K562 (cell line): ENCODE results near the gene TBC1D16. TPM values are rescaled to one million over a fixed set of nuclear protein-coding genes. Genes with fewer than 3 reads are reported as not detected.

Source experiments
- ATAC-seq: fragments of 200-7000 bp; cut with Tn5 transposase; 3 replicates; pipeline ENCODE4 v1.9.1; 2020; ENCODE audit warnings: moderate library complexity
- BruUV-seq: library from RNA; stranded (reverse); fragments of 400-500 nt; replicated peaks from 2 replicates; lab custom pipeline; 2021; lab: Mats Ljungman, UMichigan
- CTCF ChIA-PET: fragments of 300-600 bp; formaldehyde crosslinking; extraction: SDS; loops from one replicate; lab custom pipeline; 2021; ENCODE audit warnings: low intra/inter-chr PET ratio; lab: Yijun Ruan, JAX
- POLR2A ChIA-PET: fragments of 300-600, 350-650 bp; sonication (Branson Sonifier 250); formaldehyde crosslinking; extraction: SDS; loops from one replicate; lab custom pipeline; 2021; ENCODE audit warnings: antibody characterized with exemption, inconsistent platforms; lab: Yijun Ruan, JAX
- DNase-seq, 4 experiments: peaks; one replicate each; pipeline versions ENCODE4 v3.0.0 to v3.0.0-alpha.2; 2011 to 2018; ENCODE audit warnings: low spot score in 3 of 4, mixed read lengths in 3 of 4; ENCODE audit errors: extremely low read depth in 1 of 4
- FAIRE-seq: peaks from 2 replicates; lab custom pipeline; 2011; peaks lifted over from hg19 to GRCh38; lab: Jason Lieb, UNC
- H2AFZ ChIP-seq: 2 replicates; pipeline ENCODE4 v1.6.0; 2011; ENCODE audit warnings: low read depth, low read length, control low read depth, inconsistent platforms
- H3K27ac ChIP-seq: fragments of 200-600 bp; 3 replicates; pipeline ENCODE4 v1.8.0; 2011; ENCODE audit warnings: low read depth, mild to moderate bottlenecking, control low read depth, inconsistent platforms, low read length, moderate library complexity, mixed read lengths; ENCODE audit errors: extremely low read depth
- H3K27me3 ChIP-seq, 2 experiments: fragments of 300-600 bp in 1 of 2; 2 replicates in 1 of 2; 3 replicates in 1 of 2; pipeline versions ENCODE4 v1.6.0 to v1.8.0; 2011; ENCODE audit warnings: inconsistent platforms in 2 of 2, low read length in 2 of 2, mild to moderate bottlenecking in 1 of 2, mixed read lengths in 1 of 2, moderate library complexity in 1 of 2; ENCODE audit not compliant: control insufficient read depth in 2 of 2, insufficient read depth in 2 of 2
- H3K36me3 ChIP-seq: fragments of 300-600 bp; 3 replicates; pipeline ENCODE4 v1.8.0; 2011; ENCODE audit warnings: mild to moderate bottlenecking, low read length, inconsistent platforms; ENCODE audit not compliant: control insufficient read depth, insufficient read depth
- H3K4me1 ChIP-seq, 2 experiments: fragments of 200-600 bp in 1 of 2; replicated peaks in 1 of 2; 2 replicates in 1 of 2; 3 replicates in 1 of 2; pipeline versions ENCODE4 v1.5.1 to v1.8.0; 2011; ENCODE audit warnings: inconsistent platforms in 2 of 2, low read length in 2 of 2, mild to moderate bottlenecking in 1 of 2, mixed read lengths in 1 of 2, moderate library complexity in 1 of 2; ENCODE audit not compliant: control insufficient read depth in 2 of 2, insufficient read depth in 2 of 2
- H3K4me2 ChIP-seq: 2 replicates; pipeline ENCODE4 v1.6.1; 2011; ENCODE audit warnings: low read length, control low read depth, inconsistent platforms, mixed read lengths; ENCODE audit not compliant: insufficient read depth
- H3K4me3 ChIP-seq: fragments of 200-600 bp; sonication (generic), shearing (Covaris generic); 2 replicates; pipeline ENCODE4 v1.5.1; 2016; ENCODE audit warnings: control low read depth, inconsistent platforms
- H3K79me2 ChIP-seq: fragments of 200-600 bp; 3 replicates; pipeline ENCODE4 v1.8.0; 2011; ENCODE audit warnings: low read length, inconsistent platforms; ENCODE audit not compliant: control insufficient read depth, insufficient read depth
- H3K9ac ChIP-seq, 2 experiments: 2 replicates each; pipeline versions ENCODE4 v1.6.0 to v1.6.1; 2011; ENCODE audit warnings: low read depth in 2 of 2, low read length in 2 of 2, control low read depth in 1 of 2, inconsistent platforms in 1 of 2, mild to moderate bottlenecking in 1 of 2, mixed read lengths in 1 of 2; ENCODE audit not compliant: insufficient read depth in 1 of 2
- H3K9me1 ChIP-seq: one replicate; pipeline ENCODE4 v1.6.0; 2011; ENCODE audit warnings: inconsistent platforms, mild to moderate bottlenecking, low read length, moderate library complexity; ENCODE audit not compliant: control insufficient read depth, insufficient read depth
- H3K9me3 ChIP-seq: replicated peaks from 2 replicates; pipeline ENCODE4 v1.5.1; 2011; ENCODE audit warnings: low read depth, low read length, inconsistent platforms; ENCODE audit not compliant: control insufficient read depth, insufficient read depth
- H4K20me1 ChIP-seq: replicated peaks from 2 replicates; pipeline ENCODE4 v1.6.1; 2011; ENCODE audit warnings: low read length, inconsistent platforms, mixed read lengths; ENCODE audit not compliant: control insufficient read depth, insufficient read depth
- CXXC5 ChIP-seq: fragments of 250-450 bp; sonication (Bioruptor Pico); IDR thresholded peaks from 2 replicates; pipeline ENCODE4 v1.8.0; 2022; ENCODE audit warnings: inconsistent platforms, mild to moderate bottlenecking, moderate library complexity
- DDX20 ChIP-seq: fragments of 450-650 bp; IDR thresholded peaks from 2 replicates; pipeline ENCODE4 v1.6.1; 2016; ENCODE audit warnings: missing genetic modification characterization, low read depth, mild to moderate bottlenecking, missing compliant biosample characterization, moderate library complexity
- DEAF1 ChIP-seq: fragments of 450-650 bp; formaldehyde crosslinking; IDR thresholded peaks from 2 replicates; pipeline ENCODE4 v1.4.0; 2020; ENCODE audit warnings: mild to moderate bottlenecking, moderate library complexity
- HDAC6 ChIP-seq: IDR thresholded peaks from 2 replicates; pipeline ENCODE4 v1.6.1; 2012; ENCODE audit warnings: low read depth, mild to moderate bottlenecking, control low read depth, inconsistent platforms, low read length, moderate library complexity
- MEF2D ChIP-seq: conservative IDR thresholded peaks from 2 replicates; pipeline ENCODE4 v1.6.1; 2016; ENCODE audit warnings: low read depth, missing genetic modification characterization, missing compliant biosample characterization
- RAD21 ChIP-seq, 2 experiments: fragments of 250-450 bp in 1 of 2; fragments of 450-650 bp in 1 of 2; sonication (Bioruptor Pico) in 1 of 2; formaldehyde crosslinking in 1 of 2; IDR thresholded peaks in 1 of 2; conservative IDR thresholded peaks in 1 of 2; 2 replicates each; pipeline versions ENCODE4 v1.4.0 to v1.8.0; 2020 to 2022; ENCODE audit warnings: mild to moderate bottlenecking in 2 of 2, moderate library complexity in 1 of 2
- RB1 ChIP-seq: fragments of 450-650 bp; IDR thresholded peaks from 2 replicates; pipeline ENCODE4 v1.6.1; 2017; ENCODE audit warnings: low read depth, mild to moderate bottlenecking
- RCOR1 ChIP-seq, 2 experiments: IDR thresholded peaks; 2 replicates each; pipeline ENCODE4 v1.6.1; 2012; ENCODE audit warnings: low read depth in 2 of 2, low read length in 2 of 2, borderline replicate concordance in 1 of 2, improper control_type of control experiment in 1 of 2
- TAL1 ChIP-seq: fragments of 450-650 bp; IDR thresholded peaks from 2 replicates; pipeline ENCODE4 v1.6.1; 2016; ENCODE audit warnings: mild to moderate bottlenecking
- TEAD4 ChIP-seq, 2 experiments: sonication (generic) in 1 of 2; formaldehyde crosslinking in 1 of 2; IDR thresholded peaks; 2 replicates each; pipeline versions ENCODE4 v1.6.1 to v1.8.0; 2012 to 2022; ENCODE audit warnings: borderline replicate concordance in 1 of 2, inconsistent platforms in 1 of 2, low read length in 1 of 2, mild to moderate bottlenecking in 1 of 2, missing genetic modification reagents in 1 of 2
- ZBTB26 ChIP-seq: fragments of 450-650 bp; formaldehyde crosslinking; IDR thresholded peaks from 2 replicates; pipeline ENCODE4 v1.4.0; 2022; ENCODE audit warnings: missing genetic modification characterization
- WGBS: fragments of 100-300 bp; shearing (Covaris generic); methylation state at CpG from one replicate; pipeline ENCODE4 v1.1.6; 2016; ENCODE audit warnings: low coverage, mixed read lengths; ENCODE audit not compliant: insufficient coverage; ENCODE audit errors: missing lambda C conversion rate; 5-methylcytosine and 5-hydroxymethylcytosine counted together
- in situ Hi-C: fragments of 300-500 bp; cut with MboI; formaldehyde crosslinking; loops from 4 replicates; pipeline ENCODE4 v1.15.0; 2018; ENCODE audit warnings: inconsistent platforms, mixed read lengths
- intact Hi-C: fragments of 100-400 bp; cut with micrococcal nuclease; formaldehyde crosslinking; loops from 2 replicates; pipeline ENCODE4 v1.14.2; 2022
- polyA plus RNA-seq, 8 experiments: library from polyadenylated mRNA; depleted of rRNA in 4 of 8; stranded (reverse) in 5 of 8; unstranded in 3 of 8; fragments of >200 nt; fragmentation: Nextera tagmentation in 2 of 8; fragmentation: Illumina TruSeq in 1 of 8; extraction: Ambion mirVana in 2 of 8; extraction: Trizol in 1 of 8; gene quantifications; 2 replicates each; pipeline versions ENCODE4 v1.2.1 to v1.2.3, GENCODE V29; 2011 to 2014; ENCODE audit warnings: inconsistent platforms in 1 of 8, missing spikeins in 1 of 8
- total RNA-seq, 7 experiments: library from RNA; depleted of rRNA in 6 of 7; stranded (reverse); fragments of >200 nt in 6 of 7; fragmentation: Illumina TruSeq in 2 of 7; extraction: Trizol in 2 of 7; gene quantifications; 2 replicates each; pipeline versions ENCODE4 v1.2.1 to v1.2.3, GENCODE V29; 2011 to 2021; ENCODE audit warnings: low replicate concordance in 1 of 7

TBC1D16 gene
- total and polyA plus RNA-seq, 9 of the 15 experiments (the other 6 are each of a cell fraction or from before 2014, with no cell fraction given): 0.01 to 0.20 (median 0.03) TPM; not detected in 1

GRCh38 chr17:79888009-79888540, 147.6 kb downstream of the TBC1D16 start (continued):
- TF ChIP-seq ZBTB26 (CRISPR knock-in tag): no peak
- TF ChIP-seq RB1: no peak
- no peak for TF ChIP-seq MEF2D (tag)

GRCh38 chr17:79887451-79887991, 148.2 kb downstream of the TBC1D16 start:
- no TSS peak for BruUV-seq
- FAIRE-seq (no peak), DNase-seq (no peak), ATAC-seq (no peak)
- Histone ChIP-seq H3K27ac (no peak overlapping the region), H3K9me1 (no peaks in the 10 kb centered on the region), H3K79me2 (no peaks in the 10 kb centered on the region), H3K9me3 (no peaks in the 10 kb centered on the region; the same call in 1 of the 2 replicates), H4K20me1 (peaks cover 8% of the 10 kb centered on the region), H3K4me1 (no peaks in the 10 kb centered on the region; a peak in 1 of 5 replicates), H3K4me2 (no peak overlapping the region), H3K36me3 (no peaks in the 10 kb centered on the region), H3K4me3 (no peak overlapping the region), H2AFZ (no peak overlapping the region), H3K9ac (no peak overlapping the region), H3K27me3 (peaks cover 35 to 63% of the 10 kb centered on the region in 2 experiments; a peak in 4 of 5 replicates)
- CTCF ChIA-PET: no interaction called here
- in situ Hi-C loops (no loop called here), intact Hi-C loops (no loop called here)
- WGBS: 1% methylated on average over 14 of the region's 14 CpGs
- POLR2A ChIA-PET: interaction anchor here (0.7 kb wide), 1 partner anchor 22 kb away, joined by 4 read pairs; no protein-coding TSS in a partner anchor
- TF ChIP-seq RCOR1 (IDR thresholded peaks at IDR 0.05; ENCODE audit: borderline replicate concordance in 1 of 2, low read depth in 2 of 2, low read length in 2 of 2) (peak in 1 of 2 experiments; percentile 81; a peak in 2 of 4 replicates), DEAF1 (CRISPR knock-in tag) (no peak), TEAD4 (IDR thresholded peaks at IDR 0.05; ENCODE audit: low read length) (peak; percentile 39; the same call in 1 of the 2 replicates), TEAD4 (CRISPR knock-in tag; IDR thresholded peaks at IDR 0.05; ENCODE audit: borderline replicate concordance) (no peak), ZBTB26 (CRISPR knock-in tag) (no peak), HDAC6 (no peak), RAD21 (CRISPR knock-in tag; conservative IDR thresholded peaks at IDR 0.05 in 1 of 2, IDR thresholded peaks at IDR 0.05 in 1 of 2) (no peak), TAL1 (peak; percentile 30; the same call in 1 of the 2 replicates), CXXC5 (CRISPR knock-in tag) (peak; percentile 47), DDX20 (tag) (no peak)
